IPS DF 19.7 (cell line): ENCODE results near the gene ADAT3.
"Not testable (repeated sequence)": the region's sequence is repeated elsewhere in the genome, so short reads cannot be mapped to it uniquely, and the experiment has no call there.

Source experiments
- DNase-seq: peaks from one replicate; pipeline ENCODE4 v3.0.0-alpha.2; 2013; ENCODE audit warnings: low read depth, low spot score

Gene ADAT3

GRCh38 chr19:1882786-1883692, 22.2 kb upstream of the ADAT3 start:
- DNase-seq, result no peak

DNA sequence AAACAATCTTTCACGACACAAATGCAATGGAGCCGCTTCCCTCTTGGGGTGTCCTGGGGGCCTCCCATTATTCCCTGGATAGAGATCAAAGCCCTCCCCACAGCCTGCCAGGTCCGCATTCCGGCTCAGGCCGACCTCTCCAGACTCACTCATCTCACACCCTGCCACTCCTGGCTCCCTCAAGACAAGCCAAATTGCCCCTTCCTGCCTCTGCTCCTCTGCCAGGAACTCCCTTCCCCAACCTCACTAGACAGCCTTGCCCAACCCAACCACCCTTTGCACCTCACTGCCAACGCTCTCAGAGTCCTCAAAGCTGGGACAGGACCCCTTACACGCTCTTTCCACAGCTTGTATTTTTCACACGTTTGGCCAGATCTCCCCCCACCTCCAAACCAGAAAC, 21.4 kb upstream of the ADAT3 start:
- no peak for DNase-seq

DNA sequence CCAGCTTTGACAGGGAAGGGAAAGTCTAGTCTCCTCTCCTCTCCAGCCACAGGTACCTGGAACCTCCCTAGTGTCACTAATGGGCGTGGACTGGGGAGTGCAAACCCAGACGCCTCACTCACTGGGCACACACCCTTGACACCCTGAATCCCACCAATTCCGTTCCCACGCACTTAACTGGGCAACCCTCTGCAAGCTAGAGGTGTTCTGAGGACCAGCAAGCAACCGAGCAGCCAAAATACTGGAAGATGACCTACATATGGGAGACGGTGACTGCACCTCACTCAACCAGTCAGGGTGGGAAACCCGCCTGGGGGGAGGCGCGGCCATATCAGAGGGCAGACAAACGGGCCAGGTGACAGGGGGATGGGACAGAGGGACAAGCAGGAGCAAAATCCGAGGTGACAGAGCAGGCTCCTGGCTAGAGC, 20.9 kb upstream of the ADAT3 start:
- DNase-seq, result no peak

DNA sequence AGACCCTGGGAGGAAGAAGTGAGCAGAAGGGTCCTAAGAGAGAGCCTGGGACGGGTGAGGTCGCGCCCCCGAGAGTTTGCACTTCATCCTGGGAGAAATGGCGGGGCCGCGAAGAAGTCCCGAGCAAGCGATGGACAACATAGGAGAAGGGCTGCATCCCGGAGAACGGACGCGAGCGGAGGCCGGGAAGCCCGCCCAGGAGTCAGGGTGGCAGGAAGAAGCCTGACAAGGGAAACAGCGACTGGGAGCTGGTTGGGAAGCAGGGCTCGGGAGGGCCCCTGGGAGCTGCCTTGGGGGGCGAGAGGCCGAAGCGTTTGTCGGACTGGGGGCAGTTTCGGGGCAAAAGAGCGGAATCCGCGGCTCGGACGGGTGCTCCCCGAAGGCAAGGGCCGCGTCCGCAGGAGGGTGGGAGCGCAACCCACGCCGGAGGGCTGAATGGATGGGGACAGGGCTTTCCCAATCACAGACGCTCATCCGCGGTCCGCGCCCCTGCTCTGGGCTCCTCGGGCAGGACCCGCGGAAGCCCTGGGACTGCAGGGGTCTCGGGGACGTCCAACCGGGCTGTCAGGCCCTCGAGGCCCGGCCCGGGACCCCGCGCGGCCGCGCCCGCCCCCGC, 20.4 kb upstream of the ADAT3 start:
- DNase-seq, result no peak

GRCh38 chr19:1885398-1886119, 19.6 kb upstream of the ADAT3 start, which contains the start of gene ABHD17A:
TSS of gene ABHD17A (minus strand) at chr19:1885496. CDS start at chr19:1881566, 3,930 bp downstream.
- not testable (repeated sequence) for DNase-seq

DNA sequence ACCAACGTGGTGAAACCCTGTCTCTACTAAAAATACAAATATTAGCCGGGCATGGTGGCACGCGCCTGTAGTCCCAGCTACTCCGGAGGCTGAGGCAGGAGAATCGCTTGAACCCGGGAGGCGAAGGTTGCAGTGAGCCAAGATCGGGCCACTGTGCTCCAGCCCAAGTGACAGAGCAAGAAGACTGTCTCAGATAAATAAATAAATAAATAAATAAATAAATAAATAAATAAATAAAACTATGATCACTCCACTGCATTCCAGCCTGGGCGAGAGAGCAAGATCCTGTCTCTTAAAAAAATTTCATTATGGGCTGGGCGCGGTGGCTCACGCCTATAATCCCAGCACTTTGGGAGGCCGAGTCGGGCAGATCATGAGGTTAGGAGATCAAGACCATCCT, 18.8 kb upstream of the ADAT3 start:
- not testable (repeated sequence) for DNase-seq

DNA sequence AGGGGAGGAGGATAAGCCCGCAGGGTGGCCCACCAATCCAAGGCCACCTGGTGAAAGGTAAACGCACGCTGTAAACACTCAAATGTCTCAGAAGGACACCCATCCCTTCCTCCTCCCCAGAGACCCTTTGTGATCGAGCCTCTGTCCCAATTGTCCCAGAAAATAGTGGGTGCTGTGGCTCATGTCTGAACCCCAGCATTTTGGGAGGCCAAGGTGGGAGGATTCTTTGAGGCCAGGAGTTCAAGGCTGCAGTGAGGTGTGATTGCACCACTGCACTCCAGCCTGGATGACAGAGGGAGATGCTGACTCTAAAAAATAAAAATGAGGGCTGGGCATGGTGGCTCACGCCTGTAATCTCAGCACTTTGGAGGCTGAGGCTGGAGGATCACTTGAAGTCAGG, 16.8 kb upstream of the ADAT3 start:
- no peak for DNase-seq

- DNase-seq, result no peak
Observed at GRCh38 chr19:1889907-1890306, 15.3 kb upstream of the ADAT3 start.

DNA sequence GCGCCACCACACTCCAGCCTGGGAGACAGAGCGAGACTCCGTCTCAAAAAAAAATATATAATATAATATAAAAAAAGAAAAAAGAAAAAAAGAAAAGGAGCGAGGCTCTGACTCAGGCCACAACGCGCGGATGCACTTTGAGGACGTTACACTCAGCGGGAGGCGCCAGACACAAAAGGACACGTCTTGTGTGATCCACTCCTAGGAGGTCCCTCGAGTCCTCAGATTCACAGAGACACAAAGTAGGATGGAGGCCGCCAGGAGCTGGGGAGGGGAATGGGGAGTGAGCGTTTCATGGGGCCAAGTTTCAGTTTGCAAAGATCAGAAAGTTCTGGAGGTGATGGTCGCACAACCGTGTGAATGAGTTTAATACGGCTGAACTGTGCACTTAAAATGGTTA, 11.4 kb upstream of the ADAT3 start:
- DNase-seq, result no peak

GRCh38 chr19:1896508-1896907, 8.7 kb upstream of the ADAT3 start:
- no peak for DNase-seq

DNA sequence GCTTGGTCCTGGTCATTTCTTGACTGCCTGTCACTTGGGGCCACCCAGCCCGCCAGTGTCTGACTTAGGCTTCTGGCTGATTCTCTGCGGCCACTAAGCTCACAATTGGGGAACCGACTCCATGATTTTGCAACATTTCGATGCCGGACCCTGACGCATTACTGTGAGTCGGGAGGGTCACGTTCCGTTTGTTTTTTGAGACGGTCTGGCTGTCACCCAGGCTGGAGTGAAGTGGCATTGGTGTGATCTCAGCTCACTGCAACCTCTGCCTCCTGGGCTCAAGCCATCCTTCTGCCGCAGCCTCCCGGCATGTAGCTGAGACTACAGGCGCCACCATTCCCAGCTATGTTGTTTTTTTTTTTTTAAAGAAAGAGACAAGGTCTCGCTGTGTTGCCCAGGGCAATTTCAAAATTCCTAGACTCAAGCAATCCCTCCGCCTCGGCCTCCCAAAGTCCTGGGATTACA, 3.2 kb upstream of the ADAT3 start:
- no peak for DNase-seq

DNA sequence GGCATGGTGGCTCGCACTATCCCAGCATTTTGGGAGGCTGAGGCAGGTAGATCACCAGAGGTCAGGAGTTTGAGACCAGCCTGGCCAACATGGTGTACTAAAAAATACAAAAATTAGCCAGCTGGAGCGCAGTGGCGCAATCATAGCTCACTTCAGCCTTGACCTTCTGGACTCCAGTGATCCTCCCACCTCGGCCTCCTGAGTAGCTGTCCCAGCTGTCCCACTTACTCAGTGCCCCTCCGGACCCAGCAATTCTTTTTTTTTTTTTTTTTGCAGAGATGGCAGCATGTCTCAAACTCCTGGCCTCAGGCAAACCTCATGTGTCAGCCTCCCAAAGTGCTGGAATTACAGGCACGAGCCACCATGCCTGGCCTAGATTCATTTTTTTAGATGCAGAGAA, 2.3 kb upstream of the ADAT3 start:
- no peak for DNase-seq

DNA sequence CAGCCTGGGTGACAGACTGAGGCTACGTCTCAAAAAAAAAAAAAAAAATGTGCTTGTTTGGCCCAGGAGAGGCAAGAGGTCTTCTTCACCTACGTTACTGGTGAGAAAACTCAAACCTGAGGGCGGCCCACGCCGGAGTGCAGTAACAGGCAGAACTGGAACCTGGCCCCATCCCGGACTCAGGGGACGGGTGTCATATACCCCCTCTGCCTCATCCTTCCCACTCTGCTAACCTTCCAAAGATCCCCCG, 414 bp upstream of the ADAT3 start:
- no peak for DNase-seq

GRCh38 chr19:1905863-1906375, 720 bp downstream of the ADAT3 start:
- DNase-seq, result no peak

DNA sequence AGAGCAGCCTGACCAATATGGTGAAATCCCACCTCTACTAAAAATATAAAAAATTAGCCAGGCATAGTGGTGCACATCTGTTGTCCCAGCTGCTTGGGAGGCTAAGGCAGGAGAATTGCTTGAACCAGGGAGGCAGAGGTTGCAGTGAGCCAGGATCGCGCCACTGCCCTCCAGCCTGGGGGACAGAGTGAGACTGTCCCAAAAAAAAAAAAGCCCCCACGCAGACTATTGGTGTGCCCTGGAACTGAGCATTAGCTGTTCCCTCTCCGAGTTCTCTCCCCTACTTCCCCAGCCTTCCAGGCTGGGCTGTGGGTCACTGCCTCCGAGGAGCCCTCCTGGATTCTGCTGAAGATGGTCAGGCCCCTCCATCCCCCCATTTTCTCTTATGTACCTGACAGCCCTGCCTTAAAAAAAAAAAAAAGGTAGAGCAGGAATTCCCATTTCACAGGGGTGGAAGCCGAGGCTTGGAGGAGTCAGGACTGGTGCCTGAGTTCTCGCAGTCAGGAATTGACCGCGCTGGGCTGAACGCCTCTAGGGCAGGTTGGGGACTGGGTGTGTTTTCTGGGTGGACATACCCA, 1.9 kb downstream of the ADAT3 start:
- no peak for DNase-seq

- no peak for DNase-seq
Observed at GRCh38 chr19:1907563-1908363, 2.6 kb downstream of the ADAT3 start.

- no peak for DNase-seq
Observed at GRCh38 chr19:1908364-1908678, 3.1 kb downstream of the ADAT3 start.

DNA sequence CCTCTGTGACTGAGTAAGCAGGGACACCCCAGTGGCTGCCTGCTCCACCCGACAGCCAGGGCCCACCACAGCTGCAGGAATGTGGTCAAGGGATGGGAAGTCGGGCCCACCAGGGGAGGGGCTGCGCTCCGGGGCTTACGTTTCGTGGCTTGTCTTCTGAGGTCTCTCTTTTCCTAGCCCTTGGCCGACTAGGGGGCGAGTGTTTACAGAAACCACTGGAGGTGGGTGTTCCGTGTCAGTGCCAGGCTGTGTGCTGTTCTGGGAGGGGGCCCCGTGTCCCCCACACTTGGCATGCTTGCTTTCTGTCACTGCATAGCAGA, 4.5 kb downstream of the ADAT3 start:
- no peak for DNase-seq

DNA sequence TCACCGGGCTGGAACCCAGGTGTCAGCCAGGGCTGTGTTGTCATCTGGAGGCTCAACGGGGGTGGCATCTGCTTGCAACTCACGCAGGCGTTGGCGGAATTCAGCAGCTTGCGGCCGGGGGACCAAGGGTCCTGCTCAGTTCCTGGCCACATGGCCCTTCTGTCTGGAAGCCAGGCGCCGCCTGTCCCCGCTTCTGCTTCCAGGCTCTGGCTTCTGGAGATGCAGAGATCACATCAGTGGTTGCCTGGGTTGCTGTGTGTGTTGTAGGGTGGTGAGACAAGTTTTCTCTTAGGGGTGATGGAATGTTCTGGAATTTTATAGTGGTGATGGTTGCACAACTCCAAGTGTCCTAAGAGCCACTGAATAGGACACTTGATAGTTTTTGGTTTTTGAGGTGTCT, 5.0 kb downstream of the ADAT3 start:
- no peak for DNase-seq

DNA sequence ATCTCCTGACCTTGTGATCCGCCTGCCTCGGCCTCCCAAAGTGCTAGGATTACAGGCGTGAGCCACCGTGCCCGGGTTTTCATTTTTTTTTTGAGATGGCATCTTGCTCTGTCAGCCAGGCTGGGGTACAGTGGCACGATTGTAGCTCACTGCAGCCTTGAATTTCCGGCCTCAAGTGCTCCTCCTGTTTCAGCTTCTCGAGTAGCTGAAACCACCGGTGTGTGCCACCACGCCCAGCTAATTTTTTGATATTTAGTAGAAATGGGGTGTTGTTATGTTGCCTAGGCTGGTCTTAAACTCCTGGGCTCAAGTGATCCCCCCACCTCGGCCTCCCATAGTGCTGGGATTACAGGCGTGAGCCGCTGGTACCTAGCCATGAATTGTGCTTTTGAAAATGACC, 5.9 kb downstream of the ADAT3 start:
- no peak for DNase-seq

DNA sequence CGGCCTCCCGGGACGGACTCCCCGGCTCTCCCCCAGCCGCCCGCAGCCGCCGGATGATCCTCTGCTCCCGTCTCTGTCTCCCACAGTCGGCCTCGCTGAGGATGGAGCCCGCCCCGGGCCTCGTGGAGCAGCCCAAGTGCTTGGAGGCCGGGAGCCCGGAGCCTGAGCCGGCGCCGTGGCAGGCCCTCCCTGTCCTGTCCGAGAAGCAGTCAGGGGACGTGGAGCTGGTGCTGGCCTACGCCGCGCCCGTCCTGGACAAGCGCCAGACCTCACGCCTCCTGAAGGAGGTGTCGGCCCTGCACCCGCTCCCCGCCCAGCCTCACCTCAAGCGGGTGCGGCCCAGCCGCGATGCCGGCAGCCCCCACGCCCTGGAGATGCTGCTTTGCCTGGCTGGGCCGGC, 6.8 kb downstream of the ADAT3 start:
- no peak for DNase-seq
